ENCODE measurements around the gene SENP8.
"Not testable (repeated sequence)": the region's sequence is repeated elsewhere in the genome, so short reads cannot be mapped to it uniquely, and the experiment has no call there.

The SENP8 gene

DNA sequence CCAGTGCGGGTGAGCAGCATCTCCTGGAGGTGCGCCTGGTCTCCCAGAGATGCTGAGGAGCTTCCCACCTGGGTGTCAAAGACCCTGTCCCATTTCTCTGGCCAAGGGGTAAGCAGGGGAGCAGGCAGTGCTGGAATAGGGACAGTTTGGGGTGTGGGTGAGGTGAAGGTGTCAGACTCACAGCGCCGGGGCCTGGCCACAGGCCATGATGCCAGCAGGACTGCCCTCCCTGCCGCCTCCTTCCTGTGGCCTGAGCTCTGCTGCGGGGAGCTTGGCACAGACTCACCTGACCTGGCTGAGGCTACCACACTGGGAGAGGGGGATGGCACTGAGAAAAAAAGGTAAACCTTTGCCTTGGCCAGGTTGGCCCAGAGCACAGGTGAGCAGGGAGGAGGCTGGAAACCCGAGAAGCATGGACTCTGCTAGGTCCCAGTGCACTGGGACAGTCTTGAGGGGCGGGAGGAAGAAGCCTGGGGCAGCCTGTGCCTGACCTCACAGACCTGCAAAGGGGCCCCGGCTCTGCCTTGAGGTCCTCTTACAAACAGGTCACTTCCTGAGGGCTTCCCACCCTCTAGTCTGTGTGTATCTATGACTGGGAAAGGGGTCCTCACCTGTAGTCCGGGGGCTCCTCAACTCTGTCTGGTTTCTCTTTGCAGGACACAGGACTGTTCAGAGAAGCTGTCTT lies 51.2 kb downstream of the SENP8 start:
- H4K20me1 ChIP-seq, result no peaks in the 10 kb centered on the region
- H3K27me3 ChIP-seq, result no peaks in the 10 kb centered on the region
- peaks cover 0 to 6% (median 0%) of the 10 kb centered on the region in 10 experiments; a peak in 1 of 20 replicates for H3K4me1 ChIP-seq
- no peaks in the 10 kb centered on the region for H3K36me3 ChIP-seq
- no peak overlapping the region for H3K4me3 ChIP-seq
- no peak overlapping the region for H3K9ac ChIP-seq
- TF ChIP-seq Cebpa-rat (IDR thresholded peaks at IDR 0.05), result no peak
- H3K27ac ChIP-seq, result no peak overlapping the region
- H3K4me2 ChIP-seq, result no peak overlapping the region
- H3K9me3 ChIP-seq (replicated peaks in 1 of 11), result no peaks in the 10 kb centered on the region

DNA sequence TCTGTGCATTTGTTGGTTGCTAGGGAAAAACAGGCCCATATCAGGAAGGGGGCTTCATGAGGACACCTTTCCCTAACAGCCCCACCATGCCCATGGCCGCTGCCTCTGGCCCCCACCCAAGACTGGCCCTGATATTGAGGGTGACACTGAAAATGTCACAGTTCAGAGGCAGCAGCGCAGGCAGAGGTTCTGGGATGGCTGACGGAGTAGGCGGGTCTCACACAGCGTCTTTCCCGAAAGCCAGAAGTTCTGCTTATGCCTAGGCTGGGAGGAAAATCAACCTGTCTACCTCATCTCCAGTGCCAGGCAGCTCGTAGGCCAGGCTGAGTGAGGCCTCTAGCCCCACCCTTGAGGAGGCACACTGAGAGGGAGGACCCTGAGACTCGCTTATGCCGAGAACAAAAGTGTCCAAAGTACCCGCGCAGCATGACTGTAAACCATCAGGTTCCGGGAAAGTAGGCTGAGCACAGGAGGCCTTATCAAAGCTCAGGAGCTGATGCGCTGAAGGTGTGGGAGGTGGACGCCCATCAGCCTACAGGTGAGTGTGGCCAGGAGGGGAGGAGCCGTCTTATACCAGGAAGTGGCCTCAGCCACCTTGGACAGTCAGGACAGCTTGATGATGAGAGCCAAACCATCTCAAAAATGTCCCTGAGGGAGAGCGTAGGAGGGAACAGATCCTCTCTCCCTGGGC lies 51.9 kb downstream of the SENP8 start:
- no peak for TF ChIP-seq Cebpa-rat (IDR thresholded peaks at IDR 0.05)
- Histone ChIP-seq H3K4me1 (peaks cover 0 to 6% (median 0%) of the 10 kb centered on the region in 10 experiments; a peak in 1 of 20 replicates), H3K27ac (no peak overlapping the region), H4K20me1 (no peaks in the 10 kb centered on the region), H3K4me2 (no peak overlapping the region), H3K9me3 (replicated peaks in 1 of 11) (no peaks in the 10 kb centered on the region), H3K27me3 (no peaks in the 10 kb centered on the region), H3K4me3 (no peak overlapping the region), H3K36me3 (no peaks in the 10 kb centered on the region), H3K9ac (no peak overlapping the region)

DNA sequence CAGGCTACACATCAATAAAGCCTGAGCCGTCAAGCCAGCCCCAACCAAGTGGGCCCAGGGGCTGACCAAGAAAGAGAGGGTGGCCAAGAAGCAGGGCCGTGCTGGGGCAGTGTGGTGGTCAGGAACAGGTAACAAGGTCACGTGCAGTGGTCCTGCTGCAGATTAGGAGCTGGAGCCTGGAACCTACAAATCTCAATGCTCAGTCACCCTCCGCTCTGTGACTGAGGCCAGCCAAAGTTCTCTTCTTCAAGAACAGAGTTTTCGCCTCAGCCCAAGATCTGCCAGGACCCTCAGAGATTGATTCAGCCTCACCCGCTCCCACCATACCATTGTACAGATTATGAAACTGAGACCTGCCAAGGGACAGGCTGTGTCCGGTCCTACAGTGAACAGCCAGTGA lies 52.5 kb downstream of the SENP8 start:
- TF ChIP-seq Cebpa-rat (IDR thresholded peaks at IDR 0.05), result no peak
- Histone ChIP-seq H3K4me3 (no peak overlapping the region), H3K36me3 (no peaks in the 10 kb centered on the region), H3K9ac (no peak overlapping the region), H3K27me3 (no peaks in the 10 kb centered on the region), H3K9me3 (replicated peaks in 1 of 11) (no peaks in the 10 kb centered on the region), H3K27ac (no peak overlapping the region), H4K20me1 (0 out of 22 replicates have a peak, but pooled peaks cover 0 to 5% (median 0%) of the 10 kb centered on the region in 11 experiments), H3K4me2 (no peak overlapping the region), H3K4me1 (peaks cover 0 to 6% (median 0%) of the 10 kb centered on the region in 10 experiments; a peak in 1 of 20 replicates)

DNA sequence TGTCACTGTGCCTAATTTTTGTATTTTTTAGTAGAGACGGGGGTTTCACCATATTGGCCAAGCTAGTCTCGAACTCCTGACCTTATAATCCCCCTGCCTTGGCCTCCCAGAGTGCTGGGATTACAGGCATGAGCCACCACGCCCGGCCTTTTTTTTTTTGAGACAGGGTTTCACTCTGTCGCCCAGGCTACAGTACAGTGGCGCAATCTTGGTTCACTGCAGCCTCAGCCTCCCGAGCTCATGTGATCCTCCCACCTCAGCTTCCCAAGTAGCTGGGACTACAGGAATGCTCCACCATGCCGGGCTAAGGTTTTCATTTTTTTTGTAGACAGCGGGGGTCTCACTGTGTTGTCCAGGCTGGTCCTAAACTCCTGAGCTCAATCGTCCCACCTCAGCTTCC lies 53.8 kb downstream of the SENP8 start:
- not testable (repeated sequence) for H3K27me3 ChIP-seq; H4K20me1 ChIP-seq; H3K36me3 ChIP-seq; H3K9me3 ChIP-seq (replicated peaks in 1 of 11); H3K4me1 ChIP-seq; H3K4me2 ChIP-seq; H3K9ac ChIP-seq; H3K27ac ChIP-seq; H3K4me3 ChIP-seq

DNA sequence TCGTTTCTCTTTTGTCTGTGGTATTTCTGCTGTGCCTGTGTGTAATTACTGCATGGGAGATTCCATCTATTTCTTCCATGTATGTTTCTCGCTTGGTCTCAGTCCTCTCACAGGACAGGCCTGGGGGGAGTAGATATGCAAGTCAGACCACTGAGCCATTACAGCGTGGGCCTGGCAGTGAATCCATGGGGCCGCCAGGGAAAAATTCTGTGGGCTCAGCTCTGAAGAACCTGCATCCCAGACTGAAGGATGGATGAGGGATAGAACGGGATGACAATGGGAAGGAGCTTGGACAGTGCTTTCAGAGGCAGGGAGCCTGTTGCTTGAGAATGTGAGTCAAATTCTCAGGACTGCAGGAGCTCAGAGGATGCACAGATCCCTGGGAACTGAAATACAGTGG lies 54.6 kb downstream of the SENP8 start:
- H3K27ac ChIP-seq, result no peak overlapping the region
- no peak overlapping the region for H3K4me2 ChIP-seq
- H3K4me3 ChIP-seq, result no peak overlapping the region
- H3K9me3 ChIP-seq (replicated peaks in 1 of 11), result no peaks in the 10 kb centered on the region
- H3K4me1 ChIP-seq, result peaks cover 0 to 6% (median 0%) of the 10 kb centered on the region in 10 experiments; a peak in 1 of 20 replicates
- H3K9ac ChIP-seq, result no peak overlapping the region
- no peak for TF ChIP-seq Cebpa-rat (IDR thresholded peaks at IDR 0.05)
- no peaks in the 10 kb centered on the region for H3K27me3 ChIP-seq
- 0 out of 22 replicates have a peak, but pooled peaks cover 0 to 8% (median 0%) of the 10 kb centered on the region in 11 experiments for H4K20me1 ChIP-seq
- no peaks in the 10 kb centered on the region for H3K36me3 ChIP-seq

DNA sequence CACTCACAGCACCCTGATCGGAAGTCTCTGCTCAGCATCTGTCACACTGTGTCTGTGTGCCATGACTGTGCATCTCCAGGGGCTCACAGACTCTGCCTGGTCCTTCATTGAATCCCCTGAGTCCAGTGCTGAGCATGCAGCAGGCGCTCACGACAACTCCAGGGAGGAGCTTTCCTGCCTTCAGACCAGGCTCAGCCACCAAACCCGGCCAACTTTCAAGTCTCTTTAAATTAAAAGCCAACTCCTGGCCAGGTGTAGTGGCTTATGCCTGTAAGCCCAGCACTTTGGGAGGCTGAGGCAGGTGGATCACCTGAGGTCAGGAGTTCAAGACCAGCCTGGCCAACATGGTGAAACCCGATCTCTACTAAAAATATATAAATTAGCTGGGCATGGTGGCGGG lies 55.2 kb downstream of the SENP8 start:
- TF ChIP-seq Cebpa-rat (IDR thresholded peaks at IDR 0.05), result no peak
- H3K27me3 ChIP-seq, result no peaks in the 10 kb centered on the region
- H3K36me3 ChIP-seq, result no peaks in the 10 kb centered on the region
- H3K4me3 ChIP-seq, result no peak overlapping the region
- H3K9ac ChIP-seq, result no peak overlapping the region
- H3K9me3 ChIP-seq (replicated peaks in 1 of 11), result no peaks in the 10 kb centered on the region
- H4K20me1 ChIP-seq, result 0 out of 22 replicates have a peak, but pooled peaks cover 0 to 8% (median 0%) of the 10 kb centered on the region in 11 experiments
- peaks cover 0 to 4% (median 0%) of the 10 kb centered on the region in 10 experiments; a peak in 2 of 20 replicates for H3K4me1 ChIP-seq
- H3K27ac ChIP-seq, result no peak overlapping the region
- no peak overlapping the region for H3K4me2 ChIP-seq

DNA sequence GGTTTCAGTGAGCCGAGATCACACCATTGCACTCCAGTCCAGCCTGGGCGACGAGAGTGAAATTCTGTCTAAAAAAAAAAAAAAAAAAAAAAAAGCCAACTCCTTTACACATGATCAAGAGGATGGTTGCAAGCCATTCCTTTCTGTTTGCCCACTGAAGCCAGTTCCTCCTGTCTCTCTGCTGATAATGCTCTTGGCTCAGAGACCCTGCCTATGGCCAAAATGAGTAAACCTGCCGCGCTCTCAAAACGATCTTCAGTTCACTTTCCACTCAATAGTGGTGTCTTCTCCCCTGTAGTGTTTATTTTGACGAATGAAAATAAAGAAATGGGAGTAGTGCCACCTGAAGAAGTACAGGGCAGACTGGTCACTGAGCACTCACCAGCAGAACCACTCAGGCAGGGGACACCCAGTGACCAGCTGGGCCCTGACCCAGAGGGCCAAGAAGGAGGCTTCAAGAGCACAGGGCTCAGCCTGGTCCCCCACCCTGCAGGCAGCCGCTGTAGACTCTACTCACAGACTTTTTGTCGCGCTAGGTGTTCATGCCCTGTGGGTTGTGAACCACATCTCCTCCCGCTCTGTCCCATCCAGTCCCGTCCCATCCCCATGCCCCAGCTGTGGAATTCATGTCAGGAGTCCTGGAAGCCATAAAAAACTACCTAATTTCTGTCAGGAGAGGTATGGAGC lies 55.8 kb downstream of the SENP8 start:
- no peak overlapping the region for H3K4me2 ChIP-seq
- H3K9ac ChIP-seq, result no peak overlapping the region
- H3K27ac ChIP-seq, result no peak overlapping the region
- H3K4me1 ChIP-seq, result peaks cover 0 to 4% (median 0%) of the 10 kb centered on the region in 10 experiments; a peak in 1 of 20 replicates
- H3K9me3 ChIP-seq (replicated peaks in 1 of 11), result no peaks in the 10 kb centered on the region
- no peak overlapping the region for H3K4me3 ChIP-seq
- no peaks in the 10 kb centered on the region for H3K27me3 ChIP-seq
- H4K20me1 ChIP-seq, result 0 out of 22 replicates have a peak, but pooled peaks cover 0 to 8% (median 0%) of the 10 kb centered on the region in 11 experiments
- H3K36me3 ChIP-seq, result no peaks in the 10 kb centered on the region
- no peak for TF ChIP-seq Cebpa-rat (IDR thresholded peaks at IDR 0.05)

DNA sequence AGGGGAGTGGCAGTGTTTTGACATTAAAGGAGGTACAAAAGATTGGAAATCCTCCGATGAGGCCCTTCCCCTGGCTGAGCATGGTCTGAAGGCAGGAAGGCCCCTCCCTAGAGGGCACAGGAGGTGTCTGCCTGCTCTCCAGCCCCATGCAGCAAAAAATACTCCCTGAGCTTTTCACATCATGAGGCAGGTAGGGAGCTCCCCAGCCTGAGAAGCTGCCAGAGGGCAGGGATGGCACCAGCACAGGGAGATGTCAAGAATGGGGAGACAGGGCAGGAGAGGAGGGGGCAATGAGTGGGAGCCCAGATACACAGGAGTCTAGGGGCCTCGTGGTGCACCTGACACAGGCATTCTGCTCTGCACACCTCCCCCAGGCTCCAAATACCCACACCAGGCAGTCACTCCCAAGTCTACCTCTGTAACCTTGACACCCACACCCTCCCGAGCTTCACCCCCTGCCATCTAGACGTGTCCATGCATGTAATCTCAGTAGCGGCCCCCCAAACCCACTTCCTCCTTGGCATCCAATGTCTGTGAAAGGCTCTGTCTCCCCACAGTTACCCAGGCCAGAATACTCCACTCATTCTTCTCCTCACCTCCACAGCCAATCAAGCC lies 56.5 kb downstream of the SENP8 start:
- Histone ChIP-seq H3K36me3 (no peaks in the 10 kb centered on the region), H3K9me3 (replicated peaks in 1 of 11) (no peaks in the 10 kb centered on the region), H3K27me3 (no peaks in the 10 kb centered on the region), H3K4me2 (no peak overlapping the region), H3K27ac (no peak overlapping the region), H3K4me3 (no peak overlapping the region), H3K4me1 (peaks cover 0 to 4% (median 0%) of the 10 kb centered on the region in 10 experiments; a peak in 1 of 20 replicates), H4K20me1 (0 out of 22 replicates have a peak, but pooled peaks cover 0 to 8% (median 0%) of the 10 kb centered on the region in 11 experiments), H3K9ac (no peak overlapping the region)
- TF ChIP-seq Cebpa-rat (IDR thresholded peaks at IDR 0.05), result no peak

All from BLaER1 treated with 17β-estradiol and CSF1 and Interleukin-3, amounts not matched to agents 10 nM and 100 nM (cell line).